ENCODE data around the gene SERP1. TPM values are rescaled to one million over a fixed set of nuclear protein-coding genes. Genes with fewer than 3 reads are reported as not detected.

SERP1 gene
- total RNA-seq, result 10 to 100 TPM; 78.4 to 81.8 TPM
- polyA plus RNA-seq (2013, experiment 1 of 2), result 87.7 TPM
- 78.9 TPM for polyA plus RNA-seq (2013, experiment 2 of 2)
- long read RNA-seq, experiment 1, transcript SERP1-201 (3 exons, 3,171 nt), result major isoform, 57 of 80 reads
- long read RNA-seq, experiment 1, partial matches to known transcripts, result 2 of 80 reads
- long read RNA-seq, experiment 1, other reads (novel, unspliced or antisense), result 17 of 80 reads
- long read RNA-seq, experiment 2, transcript SERP1-206 (2 exons, 1,596 nt), result minor isoform, 9 of 266 reads
- long read RNA-seq, experiment 2, transcript SERP1-201 (3 exons, 3,171 nt), result major isoform, 234 of 266 reads
- long read RNA-seq, experiment 2, partial matches to known transcripts, result 1 of 266 reads
- long read RNA-seq, experiment 2, other reads (novel, unspliced or antisense), result 20 of 266 reads
- long read RNA-seq, experiment 3, transcript SERP1-206 (2 exons, 1,596 nt), result minor isoform, 7 of 603 reads
- long read RNA-seq, experiment 3, transcript SERP1-201 (3 exons, 3,171 nt), result major isoform, 577 of 603 reads
- long read RNA-seq, experiment 3, partial matches to known transcripts, result 1 of 603 reads
- long read RNA-seq, experiment 3, other reads (novel, unspliced or antisense), result 13 of 603 reads
- long read RNA-seq, experiment 4, transcript SERP1-206 (2 exons, 1,596 nt), result major isoform, 12 of 31 reads
- long read RNA-seq, experiment 4, transcript SERP1-201 (3 exons, 3,171 nt), result minor isoform, 7 of 31 reads
- long read RNA-seq, experiment 4, partial matches to known transcripts, result 0 of 31 reads
- long read RNA-seq, experiment 4, other reads (novel, unspliced or antisense), result 12 of 31 reads

GRCh38 chr3:150546226-150547044 is at the start of gene SERP1, which contains the start of gene EIF2A:
Gene SERP1, minus strand, starts transcription at chr3:150546496. Its CDS starts 361 bp downstream, at chr3:150546135.
Gene EIF2A, plus strand, starts transcription at chr3:150546787. Its CDS starts 16 bp downstream, at chr3:150546803.
- peak within 1 kb of the TSS; percentile 93 for H3K9ac ChIP-seq (ENCODE audit: extremely low read depth, low read length, poor library complexity, severe bottlenecking)
- no peak for TF ChIP-seq CTCF (conservative IDR thresholded peaks at IDR 0.05)
- Mint-ChIP-seq H3K4me1 (peaks cover 19% of the 10 kb centered on the region), H3K36me3 (ENCODE audit: low read depth) (peaks cover 23% of the 10 kb centered on the region), H3K27me3 (ENCODE audit: insufficient read depth) (no peaks in the 10 kb centered on the region), H3K27ac (peak within 1 kb of the TSS; percentile 99), H3K4me3 (peak within 1 kb of the TSS; percentile 94), H3K9me3 (no peaks in the 10 kb centered on the region)
- no peaks in the 10 kb centered on the region for H3K9me3 ChIP-seq (ENCODE audit: control insufficient read depth, low read length)
- peaks cover 54% of the 10 kb centered on the region for H3K36me3 ChIP-seq (ENCODE audit: control insufficient read depth, insufficient read depth, low read length)
- whole genome bisulfite sequencing, 2 experiments (ENCODE audit: insufficient coverage in 1 of 2, insufficient read length in 1 of 2), result 0% methylated on average over 53 to 86 of the region's 86 CpGs
- peak within 1 kb of the TSS; percentile 96 for H3K27ac ChIP-seq (ENCODE audit: low read depth, low read length)
- H3K4me1 ChIP-seq (ENCODE audit: control insufficient read depth, insufficient read depth, low read length), result no peaks in the 10 kb centered on the region
- DNase-seq, result peak; percentile 99
- no peaks in the 10 kb centered on the region for H3K27me3 ChIP-seq (ENCODE audit: control insufficient read depth, insufficient read depth, low read length, poor library complexity, severe bottlenecking)
- peak within 1 kb of the TSS; percentile 98 for H3K4me3 ChIP-seq (ENCODE audit: low read length)

GRCh38 chr3:150594150-150594549 is 47.9 kb upstream of the SERP1 start:
- Mint-ChIP-seq H3K9me3 (no peaks in the 10 kb centered on the region), H3K36me3 (ENCODE audit: low read depth) (peaks cover 8% of the 10 kb centered on the region), H3K4me3 (no peak overlapping the region), H3K4me1 (peaks cover 6% of the 10 kb centered on the region), H3K27me3 (ENCODE audit: insufficient read depth) (no peaks in the 10 kb centered on the region), H3K27ac (no peak overlapping the region)
- no peak for DNase-seq
- 87 to 100% methylated on average over 1 to 4 of the region's 4 CpGs for WGBS, 2 experiments (ENCODE audit: insufficient coverage in 1 of 2, insufficient read length in 1 of 2)
- H3K9me3 ChIP-seq (ENCODE audit: control insufficient read depth, low read length), result no peaks in the 10 kb centered on the region
- H3K36me3 ChIP-seq (ENCODE audit: control insufficient read depth, insufficient read depth, low read length), result no peaks in the 10 kb centered on the region
- peaks cover 2% of the 10 kb centered on the region for H3K4me1 ChIP-seq (ENCODE audit: control insufficient read depth, insufficient read depth, low read length)
- H3K9ac ChIP-seq (ENCODE audit: extremely low read depth, low read length, poor library complexity, severe bottlenecking), result no peak overlapping the region
- H3K27ac ChIP-seq (ENCODE audit: low read depth, low read length), result no peak overlapping the region
- H3K27me3 ChIP-seq (ENCODE audit: control insufficient read depth, insufficient read depth, low read length, poor library complexity, severe bottlenecking), result no peaks in the 10 kb centered on the region
- no peak overlapping the region for H3K4me3 ChIP-seq (ENCODE audit: low read length)
- TF ChIP-seq CTCF (conservative IDR thresholded peaks at IDR 0.05), result no peak

GRCh38 chr3:150589759-150590158 is 43.5 kb upstream of the SERP1 start:
- Mint-ChIP-seq H3K4me3 (no peak overlapping the region), H3K36me3 (ENCODE audit: low read depth) (peaks cover 23% of the 10 kb centered on the region), H3K4me1 (peaks cover 7% of the 10 kb centered on the region), H3K27ac (no peak overlapping the region), H3K9me3 (no peaks in the 10 kb centered on the region), H3K27me3 (ENCODE audit: insufficient read depth) (no peaks in the 10 kb centered on the region)
- no peak for DNase-seq
- no peak for TF ChIP-seq CTCF (conservative IDR thresholded peaks at IDR 0.05)
- no peak overlapping the region for H3K9ac ChIP-seq (ENCODE audit: extremely low read depth, low read length, poor library complexity, severe bottlenecking)
- H3K27ac ChIP-seq (ENCODE audit: low read depth, low read length), result no peak overlapping the region
- peaks cover 23% of the 10 kb centered on the region for H3K36me3 ChIP-seq (ENCODE audit: control insufficient read depth, insufficient read depth, low read length)
- peaks cover 4% of the 10 kb centered on the region for H3K9me3 ChIP-seq (ENCODE audit: control insufficient read depth, low read length)
- no peak overlapping the region for H3K4me3 ChIP-seq (ENCODE audit: low read length)
- peaks cover 4% of the 10 kb centered on the region for H3K4me1 ChIP-seq (ENCODE audit: control insufficient read depth, insufficient read depth, low read length)
- H3K27me3 ChIP-seq (ENCODE audit: control insufficient read depth, insufficient read depth, low read length, poor library complexity, severe bottlenecking), result no peaks in the 10 kb centered on the region
- WGBS, 2 experiments (ENCODE audit: insufficient coverage in 1 of 2, insufficient read length in 1 of 2), result 79 to 91% methylated on average over 2 of the region's 6 CpGs

All from endodermal cell (in vitro differentiated cells).